HG03135 (cell line): ENCODE data around the gene BRD3.
"Not testable (repeated sequence)": the region's sequence is repeated elsewhere in the genome, so short reads cannot be mapped to it uniquely, and the experiment has no call there.

Source experiments
- ATAC-seq: cut with Tn5 transposase; IDR thresholded peaks from one replicate; pipeline ENCODE4 v1.9.1; 2021; ENCODE audit warnings: mild to moderate bottlenecking, moderate library complexity; ENCODE audit not compliant: unreplicated experiment

The BRD3 gene

DNA sequence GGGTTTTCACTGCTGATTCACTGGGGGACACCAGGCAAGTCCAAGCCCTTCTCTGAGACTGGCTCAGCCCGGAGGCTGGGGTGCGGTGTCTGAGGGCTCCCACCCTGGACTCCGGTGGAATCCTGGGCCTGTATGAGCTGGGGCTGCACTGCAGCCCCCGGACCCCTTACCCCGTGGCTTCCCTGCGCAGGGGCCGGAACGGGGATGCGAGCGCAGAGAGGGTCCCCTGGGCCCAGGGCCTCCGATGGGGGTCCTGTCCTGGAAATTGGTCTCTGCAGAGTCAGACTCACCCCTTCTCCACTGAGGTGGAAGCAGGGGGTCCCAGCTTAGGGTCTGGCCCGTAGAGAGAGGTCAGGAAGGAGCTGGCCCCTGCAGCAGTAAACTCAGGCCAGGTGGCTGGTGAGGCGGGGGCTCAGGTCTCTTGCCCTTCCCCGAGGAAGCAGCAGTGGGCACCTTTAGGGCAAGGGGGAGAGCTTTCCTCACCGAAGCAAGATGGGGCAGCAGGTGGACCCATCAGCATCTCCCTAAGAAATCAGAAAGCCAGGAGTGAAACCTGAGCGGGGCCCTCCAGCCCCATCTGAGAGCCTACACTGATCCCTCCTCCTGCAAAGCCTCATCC lies 74.1 kb downstream of the BRD3 start:
- ATAC-seq: no peak

DNA sequence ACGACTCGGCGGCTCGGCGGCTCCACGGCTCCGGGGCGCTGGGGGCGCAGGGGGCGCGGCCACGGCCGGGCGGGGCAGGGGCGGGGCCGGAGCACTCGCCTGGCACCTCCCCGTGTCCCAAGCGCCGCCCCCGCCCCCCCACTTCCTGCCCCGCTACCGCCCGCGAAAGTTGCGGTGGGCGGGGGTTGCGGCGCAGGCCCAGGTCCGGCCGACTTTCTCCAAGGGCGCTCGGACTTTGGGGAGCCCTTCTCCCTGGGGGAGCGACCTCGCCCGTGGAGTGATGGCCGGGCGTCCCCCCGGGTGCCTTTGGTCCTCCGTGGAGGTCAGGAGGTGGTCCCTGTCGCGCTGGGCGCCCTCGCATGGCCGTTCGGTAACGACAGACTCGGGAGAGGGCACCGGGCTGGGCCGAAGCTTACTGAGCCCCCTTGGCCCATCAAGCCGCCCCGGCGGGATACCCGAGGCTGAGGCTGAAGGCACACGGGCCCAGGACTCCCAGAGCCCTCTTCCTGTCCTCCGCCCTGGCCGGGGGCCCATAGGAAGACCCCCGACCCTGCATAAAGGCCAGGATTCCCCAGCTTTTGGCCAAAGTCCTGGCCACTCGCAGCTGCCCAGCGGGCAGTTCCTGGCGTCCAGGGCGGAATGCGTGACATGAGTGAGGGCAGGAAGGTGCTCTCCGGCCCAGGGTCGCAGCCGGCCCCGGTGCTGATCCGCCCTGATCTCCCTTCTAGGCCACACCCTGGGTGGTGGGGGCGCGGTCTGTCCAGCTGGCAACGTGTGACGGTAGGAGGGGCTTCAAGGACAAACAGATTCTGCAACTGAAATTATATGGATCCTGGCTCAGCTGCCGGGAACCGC lies 74.8 kb downstream of the BRD3 start:
- peak; percentile 42 for ATAC-seq

DNA sequence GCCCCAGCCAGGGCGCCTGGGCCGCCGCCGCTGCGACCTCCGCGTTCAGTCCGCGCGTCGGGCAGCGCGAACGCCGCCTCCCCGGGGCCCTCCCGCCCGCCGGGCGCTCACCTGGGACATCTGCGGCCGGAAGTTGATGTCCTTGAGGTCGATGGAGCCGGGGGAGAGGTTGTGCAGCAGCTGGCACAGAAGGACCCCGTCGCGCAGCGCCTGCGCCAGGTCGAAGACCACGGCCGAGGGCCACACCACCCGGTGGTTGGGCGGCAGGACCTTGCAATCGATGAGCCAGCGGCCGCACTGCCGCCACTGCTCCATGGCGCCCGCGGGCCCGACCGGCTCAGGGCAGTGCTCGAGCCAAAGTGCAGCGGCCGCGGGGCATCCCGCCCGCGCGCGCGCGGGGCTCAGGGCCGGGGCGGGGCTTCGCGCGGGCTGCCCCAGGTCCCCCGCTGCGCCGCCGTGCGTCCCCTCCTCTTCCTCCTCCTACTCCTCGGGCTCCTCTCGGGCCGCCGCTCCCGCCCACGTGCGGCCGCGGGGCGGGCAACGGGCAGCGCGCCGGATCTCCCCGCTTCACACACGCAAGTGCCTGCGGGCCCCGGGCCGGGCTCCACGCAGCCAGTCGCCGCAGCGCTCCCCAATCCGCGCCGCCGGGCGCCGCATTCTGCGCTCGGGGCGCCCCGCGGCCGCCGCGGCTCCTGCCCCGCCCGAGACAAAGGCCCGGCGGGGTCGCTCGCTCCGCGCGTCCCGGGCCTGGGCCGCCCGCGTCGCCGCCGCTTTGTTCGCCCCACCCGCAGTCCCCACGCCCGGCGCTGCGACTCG lies 75.7 kb downstream of the BRD3 start, which contains the start of gene VAV2:
Gene VAV2 (minus strand): TSS at position 361 of the 816 bp plus-strand sequence. CDS start 46 bp downstream, at position 315.
- peak; percentile 43 for ATAC-seq

DNA sequence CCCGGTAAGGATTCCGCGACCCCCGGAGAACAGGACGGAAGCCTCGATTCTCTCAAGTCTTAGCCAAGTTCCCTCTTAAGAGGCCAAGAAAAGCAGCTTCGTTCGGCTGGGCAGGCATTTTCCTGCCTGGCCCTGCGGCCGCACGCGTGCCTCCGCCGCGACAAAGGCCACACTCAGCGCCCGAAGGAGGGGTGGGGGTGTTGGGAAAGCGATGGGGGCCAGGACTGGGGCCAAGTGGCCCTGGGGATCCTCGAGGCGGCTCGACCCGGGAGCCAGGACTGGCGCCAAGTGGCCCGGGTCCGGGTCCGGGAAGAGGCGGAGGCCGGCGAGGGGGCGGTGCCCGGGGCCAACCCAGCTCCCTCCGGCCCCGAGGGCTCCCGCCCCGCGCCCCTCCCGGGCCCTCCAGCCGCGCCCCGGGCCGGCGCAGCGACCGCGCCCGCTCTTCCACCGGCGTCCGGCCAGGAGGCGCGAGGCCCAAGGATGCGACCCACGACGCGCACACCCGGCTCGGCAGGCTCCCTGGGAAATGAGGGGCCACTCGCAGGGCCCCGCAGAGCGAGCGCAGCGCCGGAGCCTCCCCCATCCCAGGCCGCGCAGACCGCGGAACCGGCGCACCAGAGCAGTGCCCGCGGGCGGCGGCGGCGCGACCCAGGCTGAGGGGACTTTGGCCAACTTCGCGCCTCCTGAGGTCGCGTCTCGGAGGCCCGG lies 76.5 kb downstream of the BRD3 start:
- ATAC-seq: peak; percentile 10

DNA sequence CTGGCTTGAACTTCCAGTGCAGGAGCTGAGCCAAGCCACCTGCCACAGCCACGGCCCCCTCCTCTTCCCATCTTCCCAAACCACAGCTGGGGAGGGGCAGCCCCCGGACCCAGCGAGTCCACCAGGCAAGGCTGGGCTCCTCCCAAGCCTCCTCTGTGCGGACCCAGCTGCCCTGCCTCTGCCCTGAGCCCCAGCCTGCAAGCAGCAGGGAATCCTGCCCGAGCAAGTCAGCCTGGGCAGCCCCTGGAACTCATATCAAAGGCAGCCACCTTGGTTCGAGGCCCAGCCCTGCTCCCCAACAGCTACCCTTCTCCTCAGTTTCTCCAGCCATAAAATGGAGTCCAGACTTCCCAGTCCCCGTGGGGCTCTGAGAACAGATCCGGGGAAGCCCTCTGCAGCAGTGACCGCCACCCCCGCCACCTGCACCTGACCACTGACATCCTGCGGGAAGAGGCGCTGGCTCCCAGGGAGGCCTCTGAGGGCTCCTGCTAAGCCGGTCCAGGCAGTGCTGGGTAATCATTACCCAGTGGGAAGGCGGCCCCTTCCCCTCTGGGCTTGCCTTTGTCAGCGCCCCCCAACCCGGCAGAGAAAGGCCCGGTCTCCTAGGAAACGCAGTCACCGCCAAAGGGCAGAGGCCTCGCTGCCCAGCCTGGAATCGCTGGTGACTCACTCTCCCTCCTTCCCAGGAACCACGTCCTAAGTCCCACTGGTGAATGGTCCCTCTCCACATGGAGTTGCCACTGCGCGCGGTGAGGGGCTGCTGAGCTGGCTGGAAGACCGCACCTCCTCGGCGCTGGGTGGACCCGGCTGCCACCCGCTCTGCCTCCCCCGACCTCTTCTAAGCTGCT lies 77.2 kb downstream of the BRD3 start:
- no peak for ATAC-seq

DNA sequence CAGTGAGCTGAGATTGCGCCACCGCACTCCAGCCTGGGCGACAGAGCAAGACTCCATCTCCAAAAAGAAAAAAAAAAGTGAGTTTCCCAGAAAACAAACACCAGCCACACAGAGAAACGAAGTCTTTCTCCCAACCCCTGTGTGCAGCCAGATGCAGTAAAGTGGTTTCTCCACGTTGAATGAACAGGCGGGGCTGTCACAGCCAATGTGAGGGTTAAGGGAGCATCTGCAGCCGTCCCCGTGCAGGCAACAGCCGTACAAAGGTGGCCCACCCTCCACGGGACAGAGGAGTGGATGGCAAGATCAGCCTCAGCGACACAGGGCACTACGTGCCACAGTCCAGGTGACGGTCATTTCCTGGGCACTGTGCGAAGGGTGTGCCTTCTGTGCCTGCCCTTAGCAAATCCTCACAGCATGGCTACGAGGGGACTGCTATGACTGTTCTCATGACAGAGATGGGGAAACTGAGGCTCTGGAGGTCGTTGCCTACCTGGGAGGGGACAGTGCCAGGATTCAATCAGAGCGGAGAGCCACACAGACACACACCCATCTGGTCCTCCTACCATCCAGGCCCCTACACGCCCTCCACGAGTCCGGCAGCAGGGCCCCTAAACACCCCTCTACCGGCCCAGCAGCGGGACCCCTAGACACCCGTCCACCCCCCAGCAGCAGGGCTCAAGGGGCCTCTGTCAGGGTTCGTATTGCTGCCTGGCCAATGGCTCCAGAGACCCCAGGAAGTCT lies 78.0 kb downstream of the BRD3 start:
- ATAC-seq: no peak

DNA sequence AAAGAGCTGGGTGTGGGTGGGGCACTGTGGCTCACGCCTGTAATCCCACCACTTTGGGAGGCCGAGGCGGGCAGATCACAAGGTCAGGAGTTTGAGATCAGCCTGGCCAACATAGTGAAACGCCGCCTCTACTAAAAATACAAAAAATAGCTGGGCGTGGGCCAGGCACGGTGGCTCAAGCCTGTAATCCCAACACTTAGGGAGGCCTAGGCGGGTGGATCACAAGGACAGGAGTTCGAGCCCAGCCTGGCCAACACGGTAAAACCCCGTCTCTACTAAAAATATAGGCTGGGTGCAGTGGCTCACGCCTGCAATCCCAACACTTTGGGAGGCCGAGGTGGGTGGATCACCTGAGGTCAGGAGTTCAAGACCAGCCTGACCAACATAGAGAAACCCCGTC lies 79.1 kb downstream of the BRD3 start:
- not testable (repeated sequence) for ATAC-seq

DNA sequence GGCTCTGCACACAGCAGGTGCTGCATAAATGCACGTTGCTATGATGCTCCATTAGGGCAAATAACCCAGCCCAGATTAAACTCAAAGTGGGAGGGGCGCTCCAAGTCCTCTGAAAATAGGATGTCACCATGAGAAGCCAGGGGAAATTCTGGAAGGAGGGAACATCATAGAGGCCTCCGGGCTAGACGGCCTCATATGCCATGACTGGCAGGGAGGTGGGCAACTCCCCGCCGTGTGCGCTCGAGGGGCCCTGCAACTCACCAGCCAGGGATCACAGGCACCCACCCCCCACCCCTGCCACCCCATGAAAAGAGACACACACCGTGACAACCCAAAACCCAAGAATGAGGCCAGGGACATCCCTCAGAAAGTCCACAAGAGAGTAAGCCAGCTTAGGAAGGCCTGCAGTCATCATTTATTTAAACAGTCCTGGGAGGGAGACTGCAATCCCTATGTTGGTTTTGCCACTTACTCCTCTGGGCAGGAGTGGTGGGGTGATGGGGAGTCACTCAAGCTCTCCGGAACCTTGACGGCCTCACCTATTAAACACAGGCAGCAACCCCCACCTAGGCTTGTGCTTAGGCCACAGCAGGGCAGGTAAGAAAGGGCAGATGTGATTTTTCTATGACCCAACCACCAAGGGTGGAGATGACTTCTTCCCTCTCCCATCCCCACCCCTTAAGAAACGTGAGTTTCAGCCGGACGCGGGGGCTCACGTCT lies 79.7 kb downstream of the BRD3 start:
- ATAC-seq: no peak

DNA sequence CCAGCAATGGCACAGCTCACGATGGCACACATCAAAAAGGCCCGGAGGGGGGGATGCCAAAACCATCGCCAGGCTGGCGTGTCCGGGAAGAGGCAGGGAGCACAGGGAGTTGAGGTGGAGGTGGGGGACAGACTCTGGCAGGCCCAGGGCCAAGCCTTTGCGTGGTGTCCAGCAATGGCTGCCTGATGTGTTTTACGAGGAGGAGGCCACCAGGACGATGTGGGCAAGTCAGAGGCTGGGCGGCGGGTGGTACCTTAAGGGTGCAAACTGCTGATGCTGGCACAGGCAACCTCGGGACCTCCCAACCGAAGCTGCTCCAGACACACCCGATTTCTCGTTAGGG lies 80.4 kb downstream of the BRD3 start:
- ATAC-seq: no peak

DNA sequence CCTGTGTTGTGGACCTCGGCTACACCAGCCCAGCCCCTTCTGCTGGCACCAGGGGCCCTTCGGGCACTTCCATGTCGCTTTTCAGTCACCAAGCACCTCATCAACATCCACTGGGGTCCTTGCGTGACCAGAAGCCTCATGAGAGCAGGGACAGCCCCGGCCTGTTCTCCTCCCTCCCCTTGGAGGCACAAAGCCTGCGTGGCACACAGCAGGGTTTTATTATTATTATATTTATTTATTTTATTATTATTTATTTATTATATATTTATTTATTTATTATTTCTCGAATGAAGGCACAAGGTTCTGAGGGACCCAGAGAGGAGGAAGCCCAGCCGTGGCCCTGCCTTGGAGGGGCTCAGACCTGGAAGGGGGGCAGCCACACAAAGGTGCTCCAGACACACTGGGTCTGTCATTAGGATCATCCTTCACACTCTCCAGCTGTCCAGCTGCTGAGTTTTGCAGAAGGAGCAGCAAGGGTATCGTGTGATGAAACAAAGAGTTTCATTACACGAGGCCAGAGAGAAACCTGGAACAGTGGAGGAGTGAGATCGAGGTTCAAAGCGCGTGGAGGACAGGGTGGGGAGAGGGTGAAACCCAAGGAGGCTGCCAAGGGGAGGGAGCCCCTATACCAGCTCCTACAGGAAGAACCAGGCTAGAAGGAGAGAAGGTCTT lies 80.9 kb downstream of the BRD3 start:
- no peak for ATAC-seq

DNA sequence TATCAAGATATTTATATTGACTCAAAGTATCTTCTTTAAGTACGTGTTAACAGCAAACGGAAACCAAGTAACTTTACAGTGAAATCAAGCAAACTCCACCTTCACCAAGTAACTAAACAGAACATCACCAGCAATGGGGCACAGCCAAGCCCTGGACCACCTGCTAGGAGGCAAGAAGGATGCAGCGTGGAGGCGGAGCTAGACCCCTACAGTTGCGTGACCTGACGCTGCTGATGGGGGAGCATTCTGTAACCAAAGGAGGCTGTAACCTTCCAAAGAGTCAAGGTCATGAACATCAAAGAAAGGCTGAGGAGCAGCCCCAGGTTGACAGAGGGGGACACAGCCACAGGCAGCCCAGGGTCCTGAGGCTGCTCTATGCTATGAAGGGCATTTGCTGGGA lies 81.8 kb downstream of the BRD3 start:
- no peak for ATAC-seq

DNA sequence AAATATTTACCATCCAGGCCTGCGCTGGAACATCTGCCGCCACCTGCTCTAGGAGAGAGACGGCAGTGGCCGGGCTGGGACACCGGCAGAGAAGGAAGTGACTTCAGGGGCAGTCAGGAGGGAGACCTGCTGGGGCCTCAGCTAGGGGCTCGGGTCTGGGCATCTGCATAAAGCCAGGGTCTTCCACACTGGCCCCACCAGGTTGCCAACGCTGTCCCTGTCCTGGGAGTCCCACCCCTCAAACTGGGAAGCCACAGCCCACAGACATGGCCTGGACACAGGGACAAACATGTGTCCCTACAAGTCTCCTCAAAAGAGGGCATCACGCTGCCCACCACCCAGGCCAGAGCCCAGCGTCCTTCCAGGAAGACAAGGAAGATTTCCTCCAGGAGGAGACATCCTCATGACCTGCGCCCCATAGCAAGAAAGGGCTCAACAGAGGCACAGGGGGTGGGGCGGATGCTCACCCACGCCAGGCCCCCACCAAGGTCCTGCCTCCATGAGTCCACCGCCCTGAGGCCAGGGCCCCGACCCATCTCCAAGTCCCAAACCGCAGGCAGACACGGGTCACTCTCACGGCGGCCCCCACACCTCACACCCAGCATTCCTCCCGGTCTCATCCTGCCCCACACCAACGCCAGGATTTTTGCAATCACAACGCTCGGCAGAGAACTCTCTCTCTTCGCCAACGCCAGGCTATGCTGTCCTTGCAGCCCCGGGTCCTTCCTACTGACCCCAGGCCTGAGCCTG lies 84.7 kb downstream of the BRD3 start:
- no peak for ATAC-seq

DNA sequence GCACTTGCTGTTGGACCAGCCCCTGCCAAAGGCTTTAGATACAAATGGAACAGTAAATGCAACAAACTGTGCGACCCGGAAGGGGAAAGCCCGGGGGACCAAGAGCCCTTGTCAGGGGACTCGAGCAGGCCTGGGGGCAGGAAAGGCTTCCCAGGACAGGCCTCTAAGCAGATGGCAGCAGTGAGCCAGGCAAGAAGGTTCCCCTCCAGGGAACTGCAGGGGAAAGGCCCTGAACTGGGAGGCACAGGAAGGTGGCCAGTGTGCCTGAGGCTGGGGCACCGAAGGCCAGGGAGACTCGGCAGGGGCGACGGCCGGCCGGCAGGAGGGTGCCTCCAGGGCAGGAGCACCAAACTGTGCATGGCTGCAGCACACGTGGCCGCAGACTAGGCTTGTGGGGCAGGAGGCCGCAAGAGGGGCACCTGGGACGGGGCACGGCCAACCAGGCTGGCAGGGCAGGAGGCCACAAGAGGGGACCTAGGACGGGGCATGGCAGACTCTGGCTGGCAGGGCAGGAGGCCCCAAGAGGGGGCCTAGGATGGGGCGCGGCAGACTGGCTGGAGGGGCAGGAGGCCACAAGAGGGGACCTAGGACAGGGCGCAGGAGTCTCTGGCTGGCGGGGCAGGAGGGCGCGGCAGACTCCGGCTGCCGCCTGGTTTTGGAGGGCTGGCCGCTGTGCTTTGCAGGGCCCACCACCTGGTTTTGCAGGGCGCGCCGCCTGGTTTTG lies 85.7 kb downstream of the BRD3 start:
- ATAC-seq: no peak

DNA sequence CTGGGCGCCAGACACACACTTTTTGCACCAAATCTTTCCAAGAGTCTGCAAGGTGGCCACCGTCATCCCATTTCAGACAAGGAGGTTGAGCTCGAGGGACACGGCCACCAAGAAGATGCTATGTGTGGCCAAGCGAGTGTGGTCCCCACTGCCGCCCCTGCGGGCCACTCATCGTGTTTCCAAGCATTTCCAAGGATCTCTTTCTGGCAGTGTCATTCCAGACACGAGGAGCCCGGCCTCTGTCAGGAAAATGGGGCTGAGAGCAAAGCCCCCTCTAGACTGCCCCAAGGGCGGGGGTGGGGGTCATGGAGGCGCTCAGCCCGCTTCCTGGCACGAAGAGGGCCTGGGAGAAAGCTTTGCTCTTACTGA lies 86.3 kb downstream of the BRD3 start:
- ATAC-seq: no peak

DNA sequence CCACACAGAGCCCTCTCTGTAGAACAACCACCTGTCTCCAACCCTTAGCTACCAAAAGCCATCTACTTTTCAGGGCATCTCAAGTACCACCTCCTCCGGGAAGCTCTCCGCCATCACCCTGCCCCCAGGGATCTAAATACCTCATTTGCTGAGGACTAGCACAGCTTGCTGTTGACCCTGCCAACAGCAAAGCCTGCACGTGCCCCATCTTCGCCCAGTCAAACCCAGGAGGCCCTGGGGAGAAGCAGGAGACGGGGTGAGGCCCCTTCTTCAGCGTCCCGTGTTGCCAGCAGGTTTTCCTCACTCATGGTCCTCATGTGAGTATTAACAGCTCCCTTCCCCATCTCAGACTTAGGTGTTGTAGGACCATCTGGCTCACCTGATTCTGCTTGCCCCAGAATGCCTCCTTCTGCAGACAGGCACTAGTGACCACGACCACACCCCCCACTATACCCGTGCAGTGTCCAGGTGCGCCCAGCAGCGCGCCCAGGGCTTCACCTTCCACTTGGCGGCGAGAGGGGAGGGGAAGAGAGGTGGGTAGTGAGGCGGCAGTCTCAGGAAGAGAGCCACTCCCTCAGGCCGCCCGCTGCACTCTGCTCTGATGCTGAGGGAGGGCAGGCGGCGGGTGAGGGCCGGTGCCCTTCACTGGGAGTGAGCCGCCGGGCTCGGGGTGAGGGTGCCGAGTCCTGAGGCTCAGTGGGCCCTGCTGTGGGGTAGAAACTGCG lies 86.8 kb downstream of the BRD3 start:
- no peak for ATAC-seq
